Hematopoietic multipotent progenitor cell treated with erythropoietin and hydrocortisone succinate and interleukin-3 and kit ligand, for 17 days (in vitro differentiated cells): ENCODE results near the gene NOP9.

Source experiments
- DNase-seq: peaks from one replicate; pipeline ENCODE4 v3.0.0-alpha.2; 2015; ENCODE audit warnings: low spot score

Gene NOP9

DNA sequence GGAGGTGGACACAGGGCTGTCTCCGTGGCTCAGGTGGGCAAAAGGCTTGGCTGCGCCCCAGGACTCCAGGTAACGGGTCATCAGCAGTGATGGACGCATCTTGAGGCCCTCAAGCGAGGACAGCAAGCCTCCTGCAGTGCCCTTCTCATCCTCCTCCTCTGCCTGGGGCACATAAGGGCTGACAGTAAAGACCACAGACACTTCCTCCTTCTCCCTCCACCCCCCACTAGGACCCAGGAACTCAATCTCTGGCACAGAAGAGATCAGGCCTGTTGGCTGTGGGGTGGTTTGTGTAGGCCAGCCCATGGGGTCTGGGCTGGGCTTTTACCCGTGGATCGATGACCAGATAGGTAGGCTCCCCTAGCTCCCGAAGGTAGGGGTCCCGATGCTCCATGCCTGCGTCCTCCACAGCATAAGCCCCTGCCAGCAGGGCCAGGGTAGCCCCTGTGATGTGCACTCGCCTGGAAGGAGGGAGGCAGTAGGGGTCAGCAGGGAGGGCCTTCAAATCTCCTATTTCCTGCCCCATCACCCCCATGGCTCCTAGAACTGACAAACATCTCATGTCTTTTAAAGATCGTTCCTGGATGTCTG lies 29.5 kb downstream of the NOP9 start:
- no peak for DNase-seq

DNA sequence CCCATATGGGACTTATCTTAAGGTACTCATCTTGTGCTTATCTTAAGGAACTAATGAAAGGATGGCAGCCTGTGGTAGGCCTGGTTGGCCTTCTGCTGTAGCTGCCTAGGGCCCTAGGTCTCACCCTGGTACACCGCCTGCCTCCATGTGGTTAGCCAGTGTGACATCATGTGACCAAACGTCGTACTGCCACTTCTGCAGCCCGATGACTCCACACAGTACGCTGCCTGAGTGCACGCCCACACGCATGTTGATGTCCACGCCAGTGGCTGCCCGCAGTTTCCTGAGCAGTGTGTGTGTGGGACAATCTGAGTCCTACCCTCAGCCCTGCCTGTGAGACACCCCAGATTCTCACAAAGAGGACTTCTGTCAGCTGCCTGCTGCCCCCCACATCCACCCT lies 30.1 kb downstream of the NOP9 start:
- no peak for DNase-seq

DNA sequence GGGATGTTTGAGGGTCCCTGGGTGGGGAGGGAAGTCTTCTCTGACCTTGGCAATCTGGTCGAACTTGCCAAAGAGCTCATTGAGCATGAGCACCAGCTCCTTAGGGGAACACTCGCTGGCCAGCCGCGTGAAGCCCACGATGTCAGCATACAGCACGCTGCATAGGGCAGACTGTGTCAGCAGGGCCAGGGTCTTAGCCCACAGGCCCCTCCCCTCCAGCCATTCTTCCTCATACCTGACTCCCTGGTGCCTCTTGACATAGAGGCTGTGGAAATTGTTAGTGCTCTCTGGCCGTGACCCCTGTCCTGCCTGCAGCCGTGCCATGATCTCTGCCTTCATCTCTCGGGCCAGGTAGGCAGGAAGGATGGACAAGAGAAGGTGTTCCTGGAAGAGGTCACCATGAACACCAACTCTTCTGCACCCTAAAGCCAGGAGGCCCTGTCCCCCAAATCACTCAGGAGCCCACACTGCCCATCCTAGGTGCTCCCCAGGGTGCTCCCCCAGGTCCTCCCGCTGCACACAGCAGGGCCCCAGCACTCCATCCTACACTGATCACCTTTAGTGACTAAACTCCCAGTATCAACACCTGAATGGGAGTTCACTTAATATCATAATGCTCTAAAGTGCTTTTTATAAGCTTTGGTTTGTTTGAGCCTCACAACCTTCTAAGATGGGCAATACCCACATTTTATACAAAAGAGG lies 31.5 kb downstream of the NOP9 start:
- no peak for DNase-seq

DNA sequence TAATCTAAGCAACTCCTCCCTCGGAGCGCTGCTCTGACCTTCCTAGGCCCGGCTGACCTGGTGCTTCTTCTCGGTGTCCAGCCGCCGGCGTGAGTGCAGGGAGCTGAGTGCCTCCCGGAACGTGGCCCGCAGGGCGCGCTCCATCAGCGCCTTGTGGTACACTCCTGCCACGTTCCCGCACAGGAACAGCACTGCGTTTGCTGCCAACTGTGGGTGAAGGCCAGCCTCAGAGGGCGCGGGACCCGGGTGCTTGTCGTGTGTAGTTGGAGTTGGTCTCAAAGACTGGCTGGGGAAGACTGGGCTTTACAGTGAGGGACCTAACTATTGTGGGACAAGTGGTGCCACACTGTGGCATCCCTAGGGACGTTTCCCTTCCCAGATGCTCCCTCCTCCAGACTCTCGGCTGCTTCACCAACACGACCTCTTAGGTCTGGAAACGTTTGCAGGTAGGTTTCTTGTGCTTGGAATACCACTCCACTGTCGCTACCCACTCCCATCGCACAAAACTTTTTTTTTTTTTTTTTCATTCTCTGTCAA lies 32.1 kb downstream of the NOP9 start:
- DNase-seq, result no peak

DNA sequence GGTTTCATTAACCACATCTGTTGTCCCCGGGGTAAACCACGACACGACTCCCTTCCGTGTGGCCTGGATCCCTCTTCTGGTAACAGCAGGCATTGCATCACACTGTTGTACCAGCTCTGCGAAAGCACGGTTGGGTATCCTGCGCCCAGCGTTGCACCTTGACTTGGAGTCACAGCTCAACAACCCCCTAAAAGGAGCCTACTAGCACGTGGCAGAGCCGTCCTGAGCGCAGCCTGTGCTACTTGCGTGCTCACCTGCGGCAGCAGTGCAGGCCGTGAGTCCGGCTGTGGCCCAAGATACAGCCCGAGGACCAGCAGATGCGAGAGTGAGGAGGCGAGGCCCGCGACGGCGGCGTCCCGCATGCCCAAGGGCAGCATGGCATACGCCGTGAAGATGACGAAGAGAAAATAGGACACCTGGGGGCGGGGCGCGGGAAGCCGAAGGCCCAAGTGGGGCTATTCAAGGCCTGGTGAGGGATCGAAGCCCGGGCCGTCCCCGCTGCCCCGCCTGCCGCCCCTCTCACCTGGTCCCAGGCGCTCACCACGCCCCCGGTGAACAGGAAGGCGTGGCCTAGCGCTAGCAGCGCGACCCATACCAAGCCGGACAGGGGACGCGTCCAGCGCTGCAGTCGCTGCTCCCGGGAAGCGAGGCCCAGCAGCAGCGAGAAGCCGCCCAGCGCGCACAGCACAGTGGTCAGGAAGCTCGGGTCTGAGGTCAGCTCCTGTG lies 32.8 kb downstream of the NOP9 start:
- DNase-seq, result peak; percentile 64

DNA sequence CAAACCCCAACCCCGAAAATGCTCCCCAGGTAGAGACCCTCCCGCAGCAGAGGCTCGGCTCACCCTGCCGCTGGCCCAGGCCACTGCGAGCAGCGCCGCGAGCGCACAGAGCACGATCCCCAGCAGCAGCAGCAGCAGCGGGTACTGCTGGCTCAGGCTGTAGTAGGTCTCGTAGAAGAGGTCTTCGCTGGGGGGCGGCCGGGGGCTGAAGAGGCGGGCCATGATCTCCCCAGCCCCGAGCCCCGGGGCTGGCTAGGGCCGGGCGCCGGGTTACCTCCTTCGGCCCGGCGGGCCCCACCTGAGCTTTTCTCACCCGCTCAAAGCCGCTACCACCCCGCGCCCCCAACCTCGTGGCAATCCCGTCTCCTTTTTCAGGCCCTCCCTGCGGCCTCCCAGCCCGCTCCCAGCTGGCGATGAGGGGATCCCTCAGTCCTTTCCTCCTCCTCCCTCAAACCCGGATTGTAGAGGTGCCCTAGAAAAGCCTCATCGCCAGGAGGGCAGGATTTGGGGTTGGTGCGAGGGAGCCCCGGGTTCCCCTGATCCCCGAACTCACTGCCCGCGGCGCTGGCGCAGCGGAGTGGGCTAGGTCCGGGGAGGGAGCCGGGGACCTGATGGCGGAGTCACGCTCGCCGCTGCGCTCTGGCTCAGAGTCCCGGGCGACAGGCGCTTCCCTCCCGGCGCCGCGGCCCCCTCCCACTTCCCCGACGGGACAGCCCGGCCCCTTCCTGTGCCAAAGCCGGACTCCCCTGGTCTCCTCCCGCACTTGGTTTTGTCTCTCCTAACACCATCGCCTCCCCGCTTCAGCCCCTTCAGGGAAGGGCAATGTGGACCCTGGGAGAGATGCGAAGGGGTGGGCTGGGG lies 35.0 kb downstream of the NOP9 start, which contains the start of gene ADCY4:
Gene ADCY4 (minus strand): TSS at position 641 of the 861 bp plus-strand sequence. CDS start 419 bp downstream, at position 222.
- DNase-seq, result no peak

DNA sequence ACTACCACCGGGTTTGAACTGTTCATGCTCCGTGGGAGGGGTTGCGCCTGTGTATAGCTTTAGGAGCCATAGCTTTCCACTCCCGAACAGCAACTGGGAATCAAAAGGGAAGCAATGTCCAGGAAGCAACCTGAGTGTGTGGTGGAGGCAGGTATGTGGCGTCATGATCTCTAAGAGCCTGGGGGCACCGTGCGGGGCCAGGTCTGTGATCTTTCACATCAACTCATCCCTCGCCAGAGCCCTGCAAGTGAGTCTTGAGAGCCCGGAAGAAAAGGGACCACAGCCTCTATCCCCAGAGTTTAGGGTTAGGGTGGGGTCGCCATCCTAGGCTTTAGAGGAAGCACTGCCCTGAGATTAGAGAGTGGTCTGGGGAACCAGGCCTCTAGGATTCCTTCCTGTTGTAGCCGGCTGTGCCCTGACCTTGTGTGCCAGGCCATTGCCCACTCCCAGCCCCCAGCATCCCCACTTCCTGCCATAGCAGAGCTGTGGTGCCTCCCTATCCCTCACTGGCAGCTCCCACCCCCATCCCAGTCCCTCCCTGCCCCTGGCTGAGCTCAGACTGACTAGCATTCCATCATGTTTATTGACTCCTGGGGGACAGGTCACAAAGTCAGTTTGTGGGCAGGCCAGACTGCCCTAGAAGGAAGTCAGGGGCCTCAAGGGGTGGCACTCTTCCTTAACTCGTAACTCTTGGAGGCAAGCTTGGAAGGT lies 36.0 kb downstream of the NOP9 start:
- DNase-seq, result no peak

DNA sequence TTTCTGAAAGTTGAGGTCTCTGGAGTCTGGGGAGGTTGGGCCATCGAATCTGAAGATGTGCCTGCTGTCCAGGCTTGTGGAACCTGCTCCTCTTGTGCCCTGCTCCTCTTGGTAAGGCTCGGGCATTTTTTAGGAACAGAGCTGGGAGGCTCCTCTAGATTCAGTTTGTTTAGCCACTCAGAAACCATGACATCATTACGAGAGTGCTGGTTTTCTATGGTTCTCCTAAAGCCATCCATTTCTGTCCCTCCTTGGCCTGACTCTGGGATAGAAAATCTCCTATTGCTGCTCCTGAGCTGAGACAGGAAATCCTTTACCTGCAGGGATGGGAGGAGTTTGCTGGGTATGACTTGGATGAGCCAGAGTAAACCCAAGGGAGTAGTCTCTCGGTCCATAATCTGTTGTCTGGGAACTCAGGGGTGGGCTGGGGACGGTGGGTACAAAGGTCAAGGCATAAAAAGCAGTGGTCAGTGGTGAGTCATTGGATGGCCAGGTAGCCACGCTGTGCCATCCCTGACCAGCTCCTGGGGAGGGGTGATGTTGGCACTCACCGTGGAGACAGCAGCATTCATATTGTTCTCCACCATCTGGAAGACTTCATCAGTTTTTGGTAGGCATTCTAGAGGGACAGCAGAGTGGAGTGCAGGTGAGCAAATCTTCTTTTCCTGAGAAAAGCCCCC lies 37.6 kb downstream of the NOP9 start:
- no peak for DNase-seq

DNA sequence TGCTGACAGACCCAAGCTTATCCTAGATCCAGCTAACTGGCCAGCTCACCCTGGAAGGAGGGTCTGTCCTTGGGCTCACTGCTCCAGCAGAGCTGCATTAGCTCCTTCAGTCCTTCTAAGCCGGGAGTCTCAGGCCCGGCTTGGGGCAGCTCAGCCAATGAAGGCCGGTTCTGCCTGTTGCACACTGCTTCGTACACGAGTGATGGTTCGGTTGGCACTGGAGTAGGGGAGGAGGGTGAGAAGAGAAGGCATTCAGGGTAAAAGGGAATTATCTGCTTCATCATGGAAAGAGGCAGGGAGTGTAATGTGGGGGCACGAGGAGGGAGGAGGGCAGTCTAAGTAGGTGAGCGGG lies 38.1 kb downstream of the NOP9 start:
- DNase-seq, result no peak

DNA sequence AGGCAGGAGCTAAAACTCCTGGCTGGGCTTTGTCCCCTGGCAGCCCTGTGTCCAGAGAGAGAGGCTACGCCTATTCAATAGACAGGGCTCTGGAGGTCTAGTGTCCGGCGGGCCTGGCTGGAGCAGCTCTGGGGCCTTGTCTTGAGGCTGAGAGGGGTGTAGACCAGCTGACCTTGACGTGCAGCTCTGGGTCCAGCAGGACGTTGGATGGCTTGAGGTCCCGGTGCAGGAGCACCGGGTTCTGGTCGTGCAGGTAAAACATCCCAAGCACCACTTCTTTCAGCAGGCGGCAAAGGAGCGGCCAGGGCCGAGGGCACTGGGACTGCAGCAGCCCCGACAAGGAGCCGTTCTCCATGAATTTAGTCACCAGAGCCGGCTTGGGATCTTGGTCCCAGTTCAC lies 39.2 kb downstream of the NOP9 start:
- DNase-seq, result no peak

DNA sequence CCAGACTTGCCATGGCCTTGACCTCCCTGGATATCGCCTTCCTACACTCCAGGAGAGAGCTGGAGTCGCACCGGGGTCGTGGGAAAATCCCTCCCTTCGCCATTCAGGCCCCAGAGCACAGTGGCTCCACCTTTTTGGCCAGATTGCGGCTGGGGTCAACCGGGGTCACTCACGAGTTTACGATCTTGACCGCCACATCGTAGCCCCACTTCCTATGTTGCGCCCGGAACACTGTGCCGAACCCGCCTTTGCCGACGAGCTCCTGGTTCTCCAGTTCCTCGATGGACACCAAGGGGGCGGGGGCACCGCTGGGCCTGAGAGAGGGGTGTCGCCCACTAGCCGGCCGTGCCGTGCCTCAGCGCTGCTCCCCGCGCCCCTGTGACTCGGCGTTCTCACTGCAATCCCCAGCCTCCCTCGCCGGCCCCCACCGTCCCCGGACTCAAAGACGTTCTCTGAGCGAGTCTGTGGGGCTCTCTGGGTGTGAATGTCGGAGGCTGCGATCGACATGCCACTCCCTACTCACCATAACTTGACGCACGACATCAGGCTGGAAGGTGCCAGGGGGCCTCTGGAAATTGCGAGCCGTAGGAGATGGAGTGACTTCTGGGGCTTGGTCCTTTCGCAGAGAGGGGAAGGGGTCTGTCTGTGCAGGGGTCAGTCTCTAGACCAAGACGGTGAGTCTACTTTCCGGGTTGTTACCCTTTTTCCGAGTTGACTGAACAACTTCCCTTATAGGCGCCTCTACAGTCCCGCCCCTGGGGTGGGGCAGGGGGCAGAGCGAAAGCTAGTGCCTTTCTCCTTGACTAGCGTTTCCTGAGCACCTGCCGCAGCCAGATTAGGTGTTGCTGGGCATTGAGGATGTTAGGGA lies 39.9 kb downstream of the NOP9 start, which contains the start of gene RIPK3:
Gene RIPK3 (minus strand): TSS at position 708 of the 868 bp plus-strand sequence. CDS start 165 bp downstream, at position 543.
- no peak for DNase-seq

DNA sequence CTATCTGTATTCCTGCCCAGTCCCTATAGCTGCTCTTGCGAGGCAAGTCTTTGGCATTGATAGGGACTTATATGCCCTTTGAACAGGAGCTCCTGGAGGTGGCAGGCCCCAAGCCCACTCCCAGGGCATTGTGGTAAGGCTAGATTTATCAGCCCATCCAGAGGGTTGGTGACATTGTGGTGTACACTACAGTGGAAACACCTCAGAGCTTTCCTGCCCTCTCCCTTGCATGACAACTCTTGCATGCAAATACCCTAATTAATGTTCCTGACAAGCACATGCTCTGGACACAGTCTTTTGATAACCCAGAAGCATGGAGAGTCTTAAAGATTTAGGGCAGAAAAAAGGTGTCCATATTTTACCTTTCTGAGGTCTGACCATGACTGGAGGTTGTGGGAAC lies 41.0 kb downstream of the NOP9 start:
- DNase-seq, result no peak

DNA sequence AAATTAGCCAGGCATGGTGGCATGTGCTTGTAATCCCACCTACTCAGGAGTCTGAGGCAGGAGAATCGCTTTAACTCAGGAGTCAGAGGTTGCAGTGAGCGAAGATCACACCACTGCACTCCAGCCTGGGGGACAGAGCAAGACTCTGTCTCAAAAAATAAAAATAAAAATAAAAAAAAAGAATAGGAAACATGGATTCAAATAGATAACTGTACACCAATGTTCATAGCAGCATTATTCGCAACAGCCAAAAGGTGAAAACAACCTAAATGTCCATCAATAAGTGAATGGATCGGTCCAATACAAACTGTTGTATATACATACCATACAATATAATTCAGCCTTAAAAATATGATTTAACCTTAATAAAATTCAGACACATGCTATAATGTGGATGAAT lies 43.2 kb downstream of the NOP9 start:
- no peak for DNase-seq

DNA sequence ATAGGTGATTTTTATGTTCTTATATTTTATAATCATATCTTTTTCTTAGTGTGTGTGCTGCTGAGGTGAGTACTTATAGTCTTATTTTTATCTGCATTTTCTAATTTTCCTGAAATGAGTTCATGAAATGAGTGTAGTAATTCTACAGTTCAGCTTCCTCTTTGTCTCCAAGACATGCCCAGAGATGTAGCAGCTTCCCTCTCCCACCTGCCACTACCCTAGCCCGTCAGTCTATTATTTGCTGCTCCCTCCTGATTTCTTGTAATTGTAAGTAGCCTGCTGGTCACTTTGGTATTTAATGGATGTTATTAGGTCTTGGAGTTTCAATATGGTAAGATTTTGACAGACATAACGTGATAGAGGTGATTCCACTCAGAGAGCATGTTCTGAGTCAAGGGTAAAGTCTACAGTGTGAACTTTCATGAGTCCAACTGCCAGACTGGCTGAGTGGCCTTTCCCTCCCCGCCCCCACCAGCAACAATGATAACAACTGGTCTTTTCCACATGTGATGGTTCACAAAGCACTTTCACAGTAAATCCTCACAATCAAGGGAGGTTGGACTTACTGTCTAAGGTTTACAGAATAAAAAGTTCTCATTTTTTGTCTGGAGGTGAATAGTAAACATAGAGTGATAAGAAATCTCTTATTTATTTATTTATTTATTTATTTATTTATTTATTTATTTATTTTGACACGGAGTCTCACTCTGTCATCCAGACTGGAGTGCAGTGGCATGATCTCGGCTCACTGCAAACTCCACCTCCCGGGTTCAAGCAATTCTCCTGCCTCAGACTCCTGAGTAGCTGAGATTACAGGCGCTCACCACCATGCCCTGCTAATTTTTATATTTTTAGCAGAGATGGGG lies 44.4 kb downstream of the NOP9 start:
- DNase-seq, result no peak

DNA sequence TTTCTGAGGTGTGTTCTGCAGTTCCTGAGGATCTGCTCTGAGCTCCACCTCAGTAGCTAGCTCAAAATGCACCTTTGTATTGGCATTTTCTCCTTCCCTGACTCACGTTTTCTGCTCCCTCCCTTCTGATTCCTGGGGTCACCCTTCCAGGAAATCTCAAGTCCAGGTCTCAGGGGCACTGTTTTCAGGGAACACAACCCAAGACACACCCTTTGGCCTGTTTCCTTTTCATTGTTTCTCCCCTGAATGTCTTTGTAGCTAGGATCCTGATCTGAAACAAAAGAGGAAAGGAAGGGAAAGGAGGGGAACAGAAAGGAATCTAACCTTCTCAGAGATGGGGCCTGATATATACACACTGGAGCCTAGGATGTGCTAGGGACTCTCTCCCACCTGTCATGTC lies 47.5 kb downstream of the NOP9 start:
- DNase-seq, result no peak

DNA sequence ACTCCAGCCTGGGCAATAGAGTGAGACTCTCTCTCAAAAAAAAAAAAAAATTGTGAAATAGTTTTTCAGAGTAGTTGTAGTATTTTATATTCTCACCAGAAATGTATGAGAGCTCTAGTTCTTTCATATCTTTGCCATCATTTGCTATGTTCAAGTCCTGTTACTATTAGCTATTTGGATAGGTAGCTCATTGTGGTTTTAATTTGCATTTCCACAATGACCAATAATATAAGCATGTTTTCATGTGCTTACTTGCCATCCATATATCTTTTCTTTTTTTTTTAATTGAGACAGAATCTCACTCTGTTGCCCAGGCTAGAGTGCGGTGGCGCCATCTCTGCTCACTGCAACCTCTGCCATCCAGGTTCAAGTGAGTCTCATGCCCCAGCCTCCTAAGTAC lies 48.5 kb downstream of the NOP9 start:
- DNase-seq, result no peak

DNA sequence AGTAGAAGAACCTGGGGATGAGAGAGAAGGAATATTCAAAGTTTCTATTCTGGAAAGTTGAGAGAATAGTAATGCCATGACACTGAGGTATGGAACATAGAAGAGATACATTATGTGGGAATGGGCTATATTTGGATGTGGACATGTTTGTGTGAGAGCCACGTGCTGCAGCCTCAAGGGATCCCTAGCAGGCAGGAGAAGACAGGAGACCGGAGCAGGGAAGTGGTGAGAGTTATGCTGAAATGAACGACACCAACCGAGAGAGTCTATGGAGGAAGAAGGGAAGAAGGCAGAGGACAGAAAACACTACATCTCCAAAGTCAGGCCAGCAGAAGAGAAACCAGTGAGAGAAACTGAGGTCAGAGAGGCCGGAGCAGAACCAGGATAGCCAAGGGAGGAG lies 50.1 kb downstream of the NOP9 start:
- no peak for DNase-seq

DNA sequence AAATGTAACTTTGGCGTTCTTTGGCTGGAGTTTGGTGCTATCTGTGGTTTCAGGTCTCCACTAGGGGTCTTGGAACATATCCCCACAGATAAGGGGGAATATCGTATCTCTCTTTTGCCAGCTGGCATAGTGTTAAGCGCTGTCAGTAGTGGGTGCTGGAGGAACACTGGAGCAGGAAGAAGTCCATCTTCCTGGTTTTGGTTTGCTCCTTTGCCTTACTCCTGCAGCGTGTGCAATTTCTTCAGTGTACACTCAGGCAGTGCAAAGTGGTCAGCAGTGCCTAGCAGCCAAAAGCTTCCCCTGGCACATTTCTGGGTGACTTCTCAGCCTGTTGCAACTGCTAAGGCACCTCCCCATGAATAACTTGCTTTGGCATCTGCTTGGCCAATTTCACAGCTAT lies 51.9 kb downstream of the NOP9 start:
- DNase-seq, result no peak
